Caco-2 (cell line): ENCODE measurements around the gene ADGRF1. TPM values are rescaled to one million over a fixed set of nuclear protein-coding genes. Genes with fewer than 3 reads are reported as not detected.

ENCODE experiments used
- BruUV-seq: library from RNA; stranded (reverse); fragments of 400-500 nt; replicated peaks from 2 replicates; lab custom pipeline; 2021; lab: Mats Ljungman, UMichigan
- CTCF ChIA-PET: fragments of 300-600 bp; sonication (Branson Sonifier 250); formaldehyde crosslinking; loops from one replicate; lab custom pipeline; 2022; ENCODE audit warnings: antibody characterized with exemption; lab: Charles Lee
- POLR2A ChIA-PET: fragments of 300-600 bp; sonication (Branson Sonifier 250); formaldehyde crosslinking; loops from one replicate; lab custom pipeline; 2022; ENCODE audit warnings: antibody characterized with exemption; lab: Charles Lee
- DNase-seq, 2 experiments: peaks; one replicate each; pipeline versions ENCODE4 v3.0.0 to v3.0.0-alpha.2; 2020 to 2022
- H3K27me3 ChIP-seq: replicated peaks from 2 replicates; pipeline ENCODE4 v1.6.0; 2011; ENCODE audit warnings: low read length; ENCODE audit not compliant: control insufficient read depth, insufficient read depth
- H3K36me3 ChIP-seq: 2 replicates; pipeline ENCODE4 v1.5.1; 2011; ENCODE audit warnings: low read length; ENCODE audit not compliant: control insufficient read depth, insufficient read depth
- H3K4me1 ChIP-seq: fragments of 250-450 bp; sonication (Bioruptor Pico); 2 replicates; pipeline ENCODE4 v1.5.1; 2020; ENCODE audit warnings: mild to moderate bottlenecking
- H3K4me3 ChIP-seq: 2 replicates; pipeline ENCODE4 v1.5.1; 2011; ENCODE audit warnings: low read depth, mild to moderate bottlenecking, control low read depth, low read length
- H3K9me3 ChIP-seq: fragments of 250-450 bp; sonication (Bioruptor Pico); 2 replicates; pipeline ENCODE4 v1.5.1; 2020; ENCODE audit warnings: mild to moderate bottlenecking, moderate library complexity
- H3K27ac Mint-ChIP-seq: one replicate; pipeline ENCODE4 v1.8.0; 2022; ENCODE audit warnings: mixed read lengths; ENCODE audit not compliant: unreplicated experiment
- H3K27me3 Mint-ChIP-seq: one replicate; pipeline ENCODE4 v1.8.0; 2022; ENCODE audit warnings: mixed read lengths; ENCODE audit not compliant: insufficient read depth, unreplicated experiment
- H3K36me3 Mint-ChIP-seq: one replicate; pipeline ENCODE4 v1.8.0; 2022; ENCODE audit warnings: mild to moderate bottlenecking, mixed read lengths; ENCODE audit not compliant: insufficient read depth, unreplicated experiment
- H3K4me1 Mint-ChIP-seq: one replicate; pipeline ENCODE4 v1.8.0; 2022; ENCODE audit warnings: low read depth, mixed read lengths; ENCODE audit not compliant: unreplicated experiment
- H3K4me3 Mint-ChIP-seq: one replicate; pipeline ENCODE4 v1.8.0; 2022; ENCODE audit warnings: mild to moderate bottlenecking, moderate library complexity, mixed read lengths; ENCODE audit not compliant: unreplicated experiment
- H3K9me3 Mint-ChIP-seq: one replicate; pipeline ENCODE4 v1.8.0; 2022; ENCODE audit warnings: mixed read lengths; ENCODE audit not compliant: unreplicated experiment
- CTCF ChIP-seq, 2 experiments: fragments of 200-600 bp in 1 of 2; IDR thresholded peaks; 1 replicate in 1 of 2; 2 replicates in 1 of 2; pipeline versions ENCODE4 v1.5.1 to v1.8.0; 2011 to 2022; ENCODE audit warnings: antibody characterized with exemption in 1 of 2, control low read depth in 1 of 2, inconsistent platforms in 1 of 2, low read depth in 1 of 2, low read length in 1 of 2, mild to moderate bottlenecking in 1 of 2, moderate library complexity in 1 of 2; ENCODE audit not compliant: insufficient read depth in 1 of 2, severe bottlenecking in 1 of 2, unreplicated experiment in 1 of 2
- intact Hi-C: fragments of 100-400 bp; cut with micrococcal nuclease; formaldehyde crosslinking; loops from one replicate; pipeline ENCODE4 v1.10.0; 2022; ENCODE audit not compliant: unreplicated experiment
- total RNA-seq: library from RNA; stranded (reverse); gene quantifications from 2 replicates; pipeline ENCODE4 v1.2.3, GENCODE V29; 2022

The ADGRF1 gene
- total RNA-seq, 1 experiment from 2014 or later, result 0.52 TPM

- H3K36me3 Mint-ChIP-seq, result no peaks in the 10 kb centered on the region
- H3K4me1 Mint-ChIP-seq, result no peaks in the 10 kb centered on the region
- H3K27ac Mint-ChIP-seq, result no peak overlapping the region
- no peak overlapping the region for H3K4me3 Mint-ChIP-seq
- no TSS peak for BruUV-seq
- H3K27me3 Mint-ChIP-seq, result no peaks in the 10 kb centered on the region
- ChIA-PET CTCF (interaction anchor here (0.9 kb wide), 1 partner anchor 142 kb away, joined by 5 read pairs; no protein-coding TSS in a partner anchor), POLR2A (no interaction called here)
- no peaks in the 10 kb centered on the region for H3K36me3 ChIP-seq
- H3K27me3 ChIP-seq, result no peaks in the 10 kb centered on the region
- no peaks in the 10 kb centered on the region for H3K9me3 ChIP-seq
- no peak for DNase-seq
- intact Hi-C loops, result loop anchor here (10.0 kb wide), 2 partner anchors 285 to 895 kb away; no protein-coding TSS in a partner anchor
- H3K9me3 Mint-ChIP-seq, result peaks cover under 1% of the 10 kb centered on the region
- no peak overlapping the region for H3K4me3 ChIP-seq
- no peak for TF ChIP-seq CTCF (IDR thresholded peaks at IDR 0.05; ENCODE audit: insufficient read depth in 1 of 2, low read depth in 1 of 2, low read length in 1 of 2, severe bottlenecking in 1 of 2, unreplicated experiment in 1 of 2)
- H3K4me1 ChIP-seq, result no peaks in the 10 kb centered on the region
Measured at GRCh38 chr6:46990031-46990644, 52.0 kb downstream of the ADGRF1 start.

- H3K4me1 Mint-ChIP-seq, result no peaks in the 10 kb centered on the region
- ChIA-PET CTCF (interaction anchor here (0.9 kb wide), 1 partner anchor 141 kb away, joined by 5 read pairs; no protein-coding TSS in a partner anchor), POLR2A (no interaction called here)
- H3K9me3 ChIP-seq, result no peaks in the 10 kb centered on the region
- H3K27me3 ChIP-seq, result no peaks in the 10 kb centered on the region
- no peak for DNase-seq
- no peaks in the 10 kb centered on the region for H3K36me3 Mint-ChIP-seq
- no peaks in the 10 kb centered on the region for H3K9me3 Mint-ChIP-seq
- no peak for TF ChIP-seq CTCF (IDR thresholded peaks at IDR 0.05; ENCODE audit: insufficient read depth in 1 of 2, low read depth in 1 of 2, low read length in 1 of 2, severe bottlenecking in 1 of 2, unreplicated experiment in 1 of 2)
- H3K27me3 Mint-ChIP-seq, result no peaks in the 10 kb centered on the region
- no peak overlapping the region for H3K4me3 Mint-ChIP-seq
- H3K27ac Mint-ChIP-seq, result no peak overlapping the region
- H3K36me3 ChIP-seq, result no peaks in the 10 kb centered on the region
- no TSS peak for BruUV-seq
- H3K4me3 ChIP-seq, result no peak overlapping the region
- intact Hi-C loops, result no loop called here
- H3K4me1 ChIP-seq, result no peaks in the 10 kb centered on the region
Measured at GRCh38 chr6:46989398-46989797, 52.7 kb downstream of the ADGRF1 start.

- ChIA-PET CTCF (no interaction called here), POLR2A (no interaction called here)
- Histone ChIP-seq H3K9me3 (no peaks in the 10 kb centered on the region), H3K27me3 (no peaks in the 10 kb centered on the region), H3K4me3 (no peak overlapping the region), H3K36me3 (no peaks in the 10 kb centered on the region), H3K4me1 (peaks cover 9% of the 10 kb centered on the region)
- BruUV-seq, result no TSS peak
- no peaks in the 10 kb centered on the region for H3K36me3 Mint-ChIP-seq
- peaks cover 19% of the 10 kb centered on the region for H3K4me1 Mint-ChIP-seq
- H3K27ac Mint-ChIP-seq, result no peak overlapping the region
- intact Hi-C loops, result no loop called here
- H3K9me3 Mint-ChIP-seq, result no peaks in the 10 kb centered on the region
- H3K27me3 Mint-ChIP-seq, result no peaks in the 10 kb centered on the region
- DNase-seq, result no peak
- no peak overlapping the region for H3K4me3 Mint-ChIP-seq
- TF ChIP-seq CTCF (IDR thresholded peaks at IDR 0.05; ENCODE audit: insufficient read depth in 1 of 2, low read depth in 1 of 2, low read length in 1 of 2, severe bottlenecking in 1 of 2, unreplicated experiment in 1 of 2), result no peak
Measured at GRCh38 chr6:46985943-46986342, 56.2 kb downstream of the ADGRF1 start.
